AG20443 (cell line): Measurements from ENCODE around the gene C9orf50.

Experiments used
- DNase-seq: peaks from one replicate; pipeline ENCODE4 v3.0.0; 2012; ENCODE audit warnings: low spot score, mixed read lengths

The C9orf50 gene

GRCh38 chr9:129591916-129592315 lies 29.0 kb downstream of the C9orf50 start:
- DNase-seq = no peak

- DNase-seq = no peak
These were observed 30.4 kb downstream of the C9orf50 start for GRCh38 chr9:129590466-129590865.

GRCh38 chr9:129587487-129588262 lies 33.2 kb downstream of the C9orf50 start:
- no peak for DNase-seq

GRCh38 chr9:129586685-129587084 lies 34.2 kb downstream of the C9orf50 start:
- no peak for DNase-seq

GRCh38 chr9:129586245-129586644 lies 34.7 kb downstream of the C9orf50 start:
- no peak for DNase-seq

GRCh38 chr9:129585352-129585751 lies 35.5 kb downstream of the C9orf50 start:
- no peak for DNase-seq

- DNase-seq = peak; percentile 84
These were observed 36.8 kb downstream of the C9orf50 start for GRCh38 chr9:129584136-129584535.

- no peak for DNase-seq
These were observed 37.4 kb downstream of the C9orf50 start for GRCh38 chr9:129583308-129584038.

GRCh38 chr9:129582855-129583254 lies 38.0 kb downstream of the C9orf50 start:
- no peak for DNase-seq

- no peak for DNase-seq
These were observed 39.3 kb downstream of the C9orf50 start for GRCh38 chr9:129581505-129582189.

- no peak for DNase-seq
These were observed 40.5 kb downstream of the C9orf50 start for GRCh38 chr9:129580211-129580915.

GRCh38 chr9:129579294-129579693 lies 41.6 kb downstream of the C9orf50 start:
- DNase-seq = no peak

- peak; percentile 59 for DNase-seq
These were observed 44.1 kb downstream of the C9orf50 start for GRCh38 chr9:129576546-129577543.

GRCh38 chr9:129575818-129576217 lies 45.1 kb downstream of the C9orf50 start:
- DNase-seq = no peak

- no peak for DNase-seq
These were observed 45.9 kb downstream of the C9orf50 start for GRCh38 chr9:129574911-129575585.

GRCh38 chr9:129573977-129574376 lies 46.9 kb downstream of the C9orf50 start:
- DNase-seq = no peak

- DNase-seq = no peak
These were observed 48.4 kb downstream of the C9orf50 start for GRCh38 chr9:129572517-129572916.

- no peak for DNase-seq
These were observed 48.9 kb downstream of the C9orf50 start for GRCh38 chr9:129572052-129572425.

- DNase-seq = no peak
These were observed 49.4 kb downstream of the C9orf50 start for GRCh38 chr9:129571298-129572051.
